ENCODE measurements around the gene SCML2. TPM values are rescaled to one million over a fixed set of nuclear protein-coding genes. Genes with fewer than 3 reads are reported as not detected.

Gene SCML2

GRCh38 chrX:18203631-18204030, 150.9 kb downstream of the SCML2 start:
- no peaks in the 10 kb centered on the region for H3K79me1 ChIP-seq (replicated peaks; ENCODE audit: low read length, poor library complexity, severe bottlenecking)
- no peak overlapping the region for H2BK12ac ChIP-seq (ENCODE audit: low read length in 2 of 2)
- no peak overlapping the region for H4K8ac ChIP-seq (ENCODE audit: low read length)
- H2AFZ ChIP-seq (ENCODE audit: low read depth, low read length), result no peak overlapping the region
- no peak overlapping the region for H3K4me3 ChIP-seq (ENCODE audit: insufficient read depth in 1 of 2, low read depth in 1 of 2, low read length in 2 of 2)
- H2AK5ac ChIP-seq (ENCODE audit: low read length, severe bottlenecking), result no peak overlapping the region
- no peak overlapping the region for H3K4ac ChIP-seq (ENCODE audit: low read depth in 1 of 2, low read length in 2 of 2)
- 93% methylated on average over 3 of the region's 5 CpGs for WGBS
- H3K27me3 ChIP-seq (ENCODE audit: control insufficient read depth in 1 of 2, insufficient read depth in 1 of 2, low read length in 2 of 2), result peaks cover 0 to 9% of the 10 kb centered on the region in 2 experiments
- H3K23ac ChIP-seq (ENCODE audit: low read length in 2 of 2), result no peak overlapping the region
- H3K4me2 ChIP-seq (ENCODE audit: low read length, poor library complexity, severe bottlenecking), result no peak overlapping the region
- no peak overlapping the region for H2BK120ac ChIP-seq (ENCODE audit: low read depth, low read length)
- no peak overlapping the region for H3K18ac ChIP-seq (ENCODE audit: low read depth in 1 of 2, low read length in 2 of 2)
- DNase-seq, result no peak
- H4K91ac ChIP-seq (ENCODE audit: low read length), result no peak overlapping the region
- no peak overlapping the region for H3K14ac ChIP-seq (ENCODE audit: low read length in 2 of 2)
- H3K27ac ChIP-seq (ENCODE audit: low read length, poor library complexity, severe bottlenecking), result no peak overlapping the region
- no peaks in the 10 kb centered on the region for H3K4me1 ChIP-seq (ENCODE audit: control insufficient read depth, insufficient read depth, low read depth, low read length)
- no peaks in the 10 kb centered on the region for H3K9me3 ChIP-seq (ENCODE audit: control insufficient read depth, low read length)
- no peaks in the 10 kb centered on the region for H3K36me3 ChIP-seq (ENCODE audit: control insufficient read depth in 1 of 2, insufficient read depth in 2 of 2, low read depth in 1 of 2, low read length in 2 of 2)
- H2BK15ac ChIP-seq (ENCODE audit: low read depth, poor library complexity, severe bottlenecking), result no peak overlapping the region
- H2BK5ac ChIP-seq (ENCODE audit: low read depth, low read length, poor library complexity, severe bottlenecking), result no peak overlapping the region
- H3K9ac ChIP-seq (ENCODE audit: low read length), result no peak overlapping the region

- Histone ChIP-seq H4K91ac (ENCODE audit: low read length) (no peak overlapping the region), H3K27me3 (ENCODE audit: control insufficient read depth in 1 of 2, insufficient read depth in 1 of 2, low read length in 2 of 2) (no peaks in the 10 kb centered on the region), H4K8ac (ENCODE audit: low read length) (no peak overlapping the region), H3K4me1 (ENCODE audit: control insufficient read depth, insufficient read depth, low read depth, low read length) (no peaks in the 10 kb centered on the region), H2BK15ac (ENCODE audit: low read depth, poor library complexity, severe bottlenecking) (no peak overlapping the region), H3K14ac (ENCODE audit: low read length in 2 of 2) (no peak overlapping the region), H3K79me1 (replicated peaks; ENCODE audit: low read length, poor library complexity, severe bottlenecking) (no peaks in the 10 kb centered on the region), H3K23ac (ENCODE audit: low read length in 2 of 2) (no peak overlapping the region), H3K18ac (ENCODE audit: low read depth in 1 of 2, low read length in 2 of 2) (no peak overlapping the region), H3K9me3 (ENCODE audit: control insufficient read depth, low read length) (no peaks in the 10 kb centered on the region), H3K4ac (ENCODE audit: low read depth in 1 of 2, low read length in 2 of 2) (no peak overlapping the region), H2BK12ac (ENCODE audit: low read length in 2 of 2) (no peak overlapping the region), H3K27ac (ENCODE audit: low read length, poor library complexity, severe bottlenecking) (no peak overlapping the region), H3K4me2 (ENCODE audit: low read length, poor library complexity, severe bottlenecking) (no peak overlapping the region), H2AK5ac (ENCODE audit: low read length, severe bottlenecking) (no peak overlapping the region), H2BK5ac (ENCODE audit: low read depth, low read length, poor library complexity, severe bottlenecking) (no peak overlapping the region), H3K4me3 (ENCODE audit: insufficient read depth in 1 of 2, low read depth in 1 of 2, low read length in 2 of 2) (no peak overlapping the region), H3K36me3 (ENCODE audit: control insufficient read depth in 1 of 2, insufficient read depth in 2 of 2, low read depth in 1 of 2, low read length in 2 of 2) (no peaks in the 10 kb centered on the region), H3K9ac (ENCODE audit: low read length) (no peak overlapping the region), H2BK120ac (ENCODE audit: low read depth, low read length) (no peak overlapping the region), H2AFZ (ENCODE audit: low read depth, low read length) (no peak overlapping the region)
- no CpG with 5 or more reads among the region's 1 CpG for WGBS
- DNase-seq, result no peak
These were observed 159.8 kb downstream of the SCML2 start for GRCh38 chrX:18194688-18195087.

Small RNAs within 50 kb of the gene (small RNA-seq; reads per million reads assigned to genes)
- gene RF00019 (ENCODE audit: low read depth) (not detected), gene TMSB10P2 (ENCODE audit: low read depth) (not detected)

Measured in mesenchymal stem cell (in vitro differentiated cells and primary cell).